COLO668 (cell line): ENCODE measurements around the gene OBSL1.
A peak's percentile ranks its signal among the peaks of the same experiment; 100 is the strongest.

Experiments
- DNase-seq: peaks from one replicate; lab custom pipeline; 2025; ENCODE audit not compliant: unreplicated experiment; lab: John Stamatoyannopoulos, UW

OBSL1 gene

DNA sequence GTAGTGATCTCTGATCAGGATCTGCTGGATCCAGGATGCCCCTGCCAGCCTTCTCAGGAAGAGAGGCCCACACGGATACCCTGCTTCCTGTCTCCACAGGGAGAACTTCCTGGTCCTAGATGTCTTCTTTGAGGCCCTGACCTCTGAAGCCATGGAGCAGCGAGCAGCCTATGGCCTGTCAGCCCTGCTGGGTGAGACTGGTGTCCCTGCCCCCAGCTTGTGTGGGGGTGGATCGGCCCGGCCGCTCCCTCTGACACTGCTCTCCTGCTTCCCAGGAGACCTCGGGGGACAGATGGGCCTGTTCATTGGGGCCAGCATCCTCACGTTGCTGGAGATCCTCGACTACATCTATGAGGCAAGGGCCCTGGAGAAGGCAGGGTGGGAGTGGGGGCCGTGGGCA lies 34.4 kb downstream of the OBSL1 start:
- no peak for DNase-seq

- DNase-seq, result no peak
Measured at GRCh38 chr2:219536425-219536824, 34.9 kb downstream of the OBSL1 start.

- DNase-seq, result no peak
Measured at GRCh38 chr2:219533930-219534661, 37.2 kb downstream of the OBSL1 start.

DNA sequence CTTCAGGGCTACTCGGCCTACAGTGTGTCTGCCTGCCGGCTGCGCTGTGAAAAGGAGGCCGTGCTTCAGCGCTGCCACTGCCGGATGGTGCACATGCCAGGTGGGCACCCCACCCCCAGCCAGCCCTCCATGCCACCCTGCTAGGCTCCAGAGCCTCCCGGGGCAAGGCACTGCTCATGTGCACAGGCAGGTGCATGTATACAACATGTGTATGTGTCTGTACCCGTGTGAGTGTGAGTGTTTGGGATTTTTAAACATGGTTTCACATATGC lies 39.0 kb downstream of the OBSL1 start:
- DNase-seq, result no peak

GRCh38 chr2:219531639-219532377 lies 39.5 kb downstream of the OBSL1 start:
- DNase-seq, result peak; percentile 80

- DNase-seq, result peak; percentile 87
Measured at GRCh38 chr2:219530048-219530963, 41.0 kb downstream of the OBSL1 start.

DNA sequence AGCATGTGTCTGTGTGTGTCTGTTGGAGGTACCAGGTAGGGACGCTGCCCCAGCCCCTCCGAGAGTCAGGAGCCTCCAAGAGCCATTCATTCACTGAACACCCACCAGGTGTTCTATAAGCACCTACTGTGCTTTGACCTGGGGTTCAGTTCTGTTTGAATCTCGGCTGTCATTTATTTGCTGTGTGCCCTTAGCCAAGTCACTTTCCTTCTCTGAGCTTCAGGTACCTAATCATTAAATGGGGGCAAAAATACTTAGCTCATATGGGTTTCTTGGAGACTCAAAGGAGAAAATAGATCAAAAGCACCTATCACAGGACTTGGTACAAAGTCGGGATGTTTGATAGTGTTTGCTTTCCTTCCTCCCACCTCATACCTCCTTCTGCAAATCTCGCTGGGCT lies 43.9 kb downstream of the OBSL1 start:
- DNase-seq, result no peak

GRCh38 chr2:219527076-219527394 lies 44.3 kb downstream of the OBSL1 start:
- DNase-seq, result peak; percentile 48

- peak; percentile 9 for DNase-seq
Measured at GRCh38 chr2:219526320-219527075, 44.8 kb downstream of the OBSL1 start.

- DNase-seq, result no peak
Measured at GRCh38 chr2:219525533-219526232, 45.7 kb downstream of the OBSL1 start.

GRCh38 chr2:219524817-219525216 lies 46.5 kb downstream of the OBSL1 start:
- no peak for DNase-seq

GRCh38 chr2:219523031-219523671 lies 48.2 kb downstream of the OBSL1 start:
- no peak for DNase-seq

- DNase-seq, result peak; percentile 24
Measured at GRCh38 chr2:219522111-219523030, 49.0 kb downstream of the OBSL1 start.

DNA sequence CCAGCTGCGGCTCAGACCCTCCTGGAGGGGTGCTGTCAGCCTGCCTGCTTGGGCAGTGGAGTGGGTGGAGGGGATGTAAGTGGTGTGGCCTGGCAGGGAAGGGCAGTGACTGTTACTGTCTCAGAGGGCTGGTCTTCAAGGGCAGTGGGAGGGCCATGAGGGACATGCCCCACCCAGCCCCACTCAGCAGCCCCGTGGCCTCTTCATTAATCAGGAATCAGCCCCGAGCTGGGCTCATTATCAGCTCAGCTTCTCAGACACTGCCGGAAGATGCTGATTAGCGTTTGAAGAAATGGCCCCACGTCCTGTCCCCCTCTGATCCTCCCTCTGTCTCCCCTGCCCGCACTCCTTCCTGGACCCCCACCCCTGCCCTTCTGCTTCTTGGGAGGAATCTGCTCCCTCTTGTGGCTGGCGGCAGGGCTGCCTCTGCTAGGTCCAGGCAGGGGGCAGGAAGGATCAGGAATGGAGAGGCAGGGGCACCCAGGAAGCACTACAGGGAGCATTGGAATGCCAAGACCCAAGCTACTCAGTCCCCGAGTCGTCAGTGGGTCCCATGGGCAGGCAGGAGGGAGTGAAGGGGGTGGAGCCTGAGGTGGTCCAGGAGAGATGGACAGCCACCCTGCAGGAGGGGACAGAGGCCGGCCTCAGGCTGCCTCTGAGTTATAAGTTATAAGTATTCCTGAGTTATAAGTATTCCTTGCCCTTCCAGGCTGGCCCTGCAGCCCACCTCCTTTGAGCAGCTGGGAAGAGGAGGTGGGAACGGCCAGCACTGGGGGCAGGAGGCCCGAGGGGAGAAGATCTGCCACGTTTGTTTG lies 50.1 kb downstream of the OBSL1 start:
- DNase-seq, result peak; percentile 26

DNA sequence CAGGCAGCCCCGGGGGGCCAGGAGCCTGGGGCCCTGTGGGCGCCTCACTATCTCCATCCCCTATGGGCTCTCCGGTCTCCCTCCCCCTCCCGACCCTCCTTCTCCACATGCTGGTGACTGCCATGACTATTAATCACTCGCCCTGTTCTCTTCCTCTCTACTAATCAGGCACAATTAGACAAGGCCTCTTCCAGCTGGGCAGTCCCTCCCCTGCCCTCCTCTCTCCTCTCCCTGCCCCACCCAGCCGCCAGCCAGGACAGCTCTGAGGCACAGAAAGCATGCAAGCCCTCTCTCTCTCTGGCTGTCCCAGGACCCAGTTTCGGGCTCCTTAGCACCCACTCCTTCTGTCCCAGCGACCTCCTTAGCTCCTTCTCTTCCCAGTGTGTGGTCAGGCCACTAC lies 51.3 kb downstream of the OBSL1 start:
- no peak for DNase-seq

- DNase-seq, result no peak
Measured at GRCh38 chr2:219519526-219519916, 51.8 kb downstream of the OBSL1 start.

DNA sequence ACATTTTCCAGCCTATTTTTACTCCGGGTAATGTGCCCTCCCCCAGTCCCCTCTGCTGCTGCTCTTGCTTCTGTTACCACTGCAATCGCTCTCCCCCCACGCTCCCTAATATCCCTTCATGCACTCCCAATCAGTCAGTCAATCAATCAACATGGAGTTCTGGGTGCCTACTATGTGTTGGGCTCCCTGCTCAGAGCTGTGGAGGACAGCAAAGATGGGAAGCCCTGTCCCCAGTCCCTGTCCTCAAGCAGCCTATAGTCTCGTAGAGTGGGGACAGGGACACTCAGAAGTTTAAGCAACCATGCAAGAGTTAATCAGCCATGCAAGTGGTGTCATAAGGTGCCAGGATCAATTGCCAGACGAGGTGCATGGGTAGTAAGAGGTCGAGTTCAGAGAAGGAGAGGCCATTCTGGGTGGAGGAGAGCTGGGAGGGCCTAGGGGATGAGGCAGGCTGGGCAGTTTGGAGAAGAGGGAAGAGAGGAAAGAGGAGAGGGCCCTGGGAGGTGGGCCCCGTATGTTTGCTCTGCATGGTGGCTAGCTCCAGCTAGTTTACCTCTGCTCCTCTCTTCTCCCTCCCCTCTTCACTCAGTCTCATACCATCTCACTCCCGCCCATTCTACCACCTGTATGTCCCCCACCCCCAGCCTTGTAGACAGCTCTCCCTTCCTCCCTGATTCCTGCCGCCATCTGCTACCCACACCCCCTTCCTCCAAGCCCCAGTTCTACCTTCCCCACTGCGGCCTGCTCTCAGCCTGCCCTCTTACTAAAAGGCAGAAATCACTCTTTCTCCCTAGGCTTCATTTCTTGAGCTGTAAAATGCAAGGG lies 53.2 kb downstream of the OBSL1 start:
- no peak for DNase-seq
